ENCODE measurements around the gene LMTK3.

- no peak for TF ChIP-seq POLR2A (IDR thresholded peaks at IDR 0.05)
- no peak for TF ChIP-seq CTCF (IDR thresholded peaks at IDR 0.05)
These were observed 67.9 kb downstream of the LMTK3 start for GRCh38 chr19:48443731-48444128.

All from body of pancreas (tissue), 4 donors.